Measurements from ENCODE around the gene CAPN1.
"Not testable (repeated sequence)": the region's sequence is repeated elsewhere in the genome, so short reads cannot be mapped to it uniquely, and the experiment has no call there.

The CAPN1 gene

GRCh38 chr11:65219930-65220213 lies 38.1 kb downstream of the CAPN1 start:
- no peak for DNase-seq

GRCh38 chr11:65221026-65221425 lies 39.3 kb downstream of the CAPN1 start:
- no peak for DNase-seq

GRCh38 chr11:65223011-65223410 lies 41.3 kb downstream of the CAPN1 start:
- no peak for DNase-seq

DNA sequence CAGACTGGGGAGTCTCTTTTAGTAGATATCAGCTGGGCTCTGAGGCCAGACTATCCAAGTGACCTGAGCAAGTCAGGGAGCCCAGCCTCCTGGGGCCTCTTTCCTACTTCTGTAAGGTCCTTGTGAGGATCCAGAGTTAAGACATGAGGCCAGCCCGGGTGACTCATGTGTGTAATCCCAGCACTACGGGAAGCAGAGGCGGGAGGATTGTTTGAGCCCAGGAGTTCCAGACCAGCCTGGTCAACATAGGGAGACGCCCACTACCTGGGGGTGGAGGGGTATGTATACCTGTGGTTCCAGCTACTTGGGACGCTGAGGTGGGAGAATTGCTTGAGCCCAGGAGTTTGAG lies 43.2 kb downstream of the CAPN1 start:
- DNase-seq = no peak

- DNase-seq = no peak
These were observed 43.8 kb downstream of the CAPN1 start for GRCh38 chr11:65225279-65226102.

GRCh38 chr11:65226103-65226442 lies 44.3 kb downstream of the CAPN1 start:
- DNase-seq = no peak

- DNase-seq = no peak
These were observed 46.2 kb downstream of the CAPN1 start for GRCh38 chr11:65227879-65228278.

DNA sequence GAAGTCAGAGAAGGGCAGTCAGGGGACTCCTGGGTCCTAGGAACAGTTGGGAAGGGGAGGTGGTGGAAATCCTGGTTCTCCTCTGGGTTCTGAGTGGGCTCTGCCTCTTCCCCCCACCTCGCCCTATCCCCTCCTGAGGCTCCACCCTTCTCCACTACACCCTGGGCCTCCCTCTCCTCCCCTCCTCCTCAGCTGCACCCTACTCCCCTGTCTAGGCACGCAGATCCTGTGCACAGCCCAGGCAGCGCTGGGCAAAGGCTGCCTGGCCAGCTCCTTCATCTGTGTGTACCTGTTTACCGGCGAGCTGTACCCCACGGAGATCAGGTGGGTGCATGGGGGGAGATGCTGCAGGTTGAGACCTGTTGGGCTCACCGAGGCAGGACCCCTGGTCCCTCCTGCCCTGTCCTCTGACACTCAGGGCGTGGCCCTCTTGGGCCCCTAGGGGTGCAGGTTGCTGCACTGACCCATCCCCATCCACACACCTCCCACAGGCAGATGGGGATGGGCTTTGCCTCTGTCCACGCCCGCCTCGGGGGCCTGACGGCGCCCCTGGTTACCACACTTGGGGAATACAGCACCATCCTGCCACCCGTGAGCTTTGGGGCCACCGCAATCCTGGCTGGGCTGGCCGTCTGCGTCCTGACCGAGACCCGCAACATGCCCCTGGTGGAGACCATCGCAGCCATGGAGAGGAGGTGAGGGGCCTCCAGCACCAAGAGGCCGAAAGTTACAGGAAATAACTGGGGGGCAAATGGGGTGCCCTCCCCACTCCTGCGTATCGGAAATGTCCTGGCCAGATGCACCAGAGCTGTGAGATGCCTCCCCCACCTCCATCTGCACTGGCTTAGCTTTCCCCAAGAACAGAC lies 54.7 kb downstream of the CAPN1 start:
- DNase-seq = no peak

DNA sequence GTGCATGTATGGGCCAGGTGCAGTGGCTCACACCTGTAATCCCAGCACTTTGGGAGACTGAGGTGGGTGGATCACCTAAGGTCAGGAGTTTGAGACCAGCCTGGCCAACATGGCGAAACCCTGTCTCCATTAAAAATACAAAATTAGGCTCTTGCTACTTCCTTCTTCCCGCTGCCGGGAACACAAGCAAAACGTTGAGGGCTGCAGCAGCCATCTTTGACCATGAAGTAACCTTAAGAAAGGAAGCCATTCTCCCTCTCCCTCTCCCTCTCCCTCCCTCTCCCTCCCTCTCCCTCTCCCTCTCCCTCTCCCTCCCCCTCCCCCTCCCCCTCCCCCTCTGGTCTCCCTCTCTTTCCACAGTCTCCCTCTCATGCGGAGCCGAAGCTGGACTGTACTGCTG lies 56.6 kb downstream of the CAPN1 start:
- not testable (repeated sequence) for DNase-seq

- no peak for DNase-seq
These were observed 59.4 kb downstream of the CAPN1 start for GRCh38 chr11:65241134-65241533.

- DNase-seq = no peak
These were observed 60.0 kb downstream of the CAPN1 start for GRCh38 chr11:65241692-65242091.

- DNase-seq = no peak
These were observed 60.7 kb downstream of the CAPN1 start for GRCh38 chr11:65242389-65242788.

DNA sequence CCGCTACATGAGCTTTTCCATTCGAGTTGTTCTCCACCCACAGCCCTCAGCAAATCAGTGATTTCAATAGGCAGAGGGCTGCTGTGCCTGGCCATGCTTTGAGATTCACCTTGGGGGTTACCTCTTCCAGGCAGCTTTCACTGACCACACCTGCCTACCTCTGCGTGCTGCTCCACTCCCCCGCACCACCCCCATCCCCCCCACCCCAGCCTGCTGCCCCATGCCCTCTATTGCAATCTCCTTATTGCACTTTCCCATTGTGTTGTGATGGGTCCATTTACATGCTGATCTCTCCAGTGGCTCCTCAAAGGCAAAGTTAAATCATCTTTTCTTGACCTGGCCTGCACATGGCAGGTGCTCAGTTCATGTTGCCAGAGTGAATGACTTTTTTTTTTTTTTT lies 62.1 kb downstream of the CAPN1 start:
- no peak for DNase-seq

DNA sequence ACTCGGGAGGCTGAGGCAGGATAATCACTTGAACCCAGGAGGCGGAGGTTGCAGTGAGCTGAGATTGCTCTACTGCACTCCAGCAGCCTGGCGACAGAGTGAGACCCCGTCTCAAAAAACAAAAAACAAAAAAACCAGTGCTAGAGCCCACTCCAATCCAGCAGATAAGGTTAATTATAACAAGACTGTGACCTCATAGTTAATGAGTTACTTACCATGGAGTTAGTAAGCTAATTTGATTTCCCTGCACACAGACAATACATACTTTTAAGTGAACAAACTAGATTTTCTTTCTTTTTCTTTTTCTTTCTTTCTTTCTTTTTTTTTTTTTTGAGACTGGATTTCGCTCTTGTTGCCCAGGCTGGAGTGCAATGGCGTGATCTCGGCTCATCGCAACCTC lies 63.3 kb downstream of the CAPN1 start:
- not testable (repeated sequence) for DNase-seq

DNA sequence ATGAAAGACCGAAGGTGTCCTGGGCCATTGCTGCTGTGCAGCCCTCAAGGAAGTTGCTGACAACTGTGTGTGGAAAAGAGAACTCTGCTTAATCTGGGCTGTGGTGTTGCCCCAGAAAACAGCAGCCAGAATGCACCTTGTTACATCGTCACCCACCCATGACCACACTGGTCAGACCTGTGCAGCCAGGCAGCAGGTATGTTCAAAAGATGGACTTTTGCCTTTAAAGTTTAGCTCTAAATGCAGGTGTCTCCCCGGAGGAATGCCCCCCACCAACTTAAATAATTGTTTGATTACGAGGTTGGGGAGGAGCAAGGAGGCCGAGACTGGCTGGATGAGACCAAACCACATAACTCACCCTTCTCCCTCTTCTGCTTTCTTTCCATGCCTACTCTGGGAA lies 64.8 kb downstream of the CAPN1 start:
- no peak for DNase-seq

- not testable (repeated sequence) for DNase-seq
These were observed 66.5 kb downstream of the CAPN1 start for GRCh38 chr11:65248184-65248710.

DNA sequence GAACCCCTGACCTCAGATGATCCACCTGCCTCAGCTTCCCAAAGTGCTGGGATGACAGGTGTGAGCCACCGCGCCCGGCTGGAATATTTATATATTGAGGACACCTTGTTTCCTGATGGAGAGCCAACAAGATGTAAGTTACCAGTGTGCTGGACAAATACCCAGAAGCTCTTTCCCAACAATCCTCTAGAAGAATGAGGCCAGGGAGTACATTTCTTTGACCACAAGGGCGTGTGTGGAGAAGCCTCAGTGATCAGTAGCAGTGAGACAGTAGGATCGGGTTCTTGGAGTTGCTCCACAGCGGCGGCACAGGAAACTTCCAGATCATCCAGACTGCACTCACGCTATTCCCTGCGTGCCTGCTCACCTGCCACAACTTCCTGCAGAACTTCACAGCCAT lies 69.7 kb downstream of the CAPN1 start:
- DNase-seq = no peak

DNA sequence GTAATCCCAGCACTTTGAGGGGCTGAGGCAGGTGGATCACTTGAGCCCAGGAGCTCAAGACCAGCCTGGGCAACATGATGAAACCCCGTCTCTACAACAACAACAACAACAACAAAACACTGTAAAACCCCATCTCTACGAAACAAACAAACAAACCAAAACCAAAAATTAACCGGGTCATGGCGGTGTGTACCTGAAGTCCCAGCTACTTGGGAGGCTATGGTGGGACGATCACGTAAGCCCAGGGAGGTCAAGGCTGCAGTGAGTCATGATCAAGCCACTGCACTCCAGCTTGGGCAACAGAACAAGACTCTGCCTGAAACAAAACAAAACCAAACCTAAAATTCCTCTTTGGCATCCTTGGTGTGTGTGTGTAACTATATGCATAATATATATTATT lies 73.0 kb downstream of the CAPN1 start:
- DNase-seq = no peak

DNA sequence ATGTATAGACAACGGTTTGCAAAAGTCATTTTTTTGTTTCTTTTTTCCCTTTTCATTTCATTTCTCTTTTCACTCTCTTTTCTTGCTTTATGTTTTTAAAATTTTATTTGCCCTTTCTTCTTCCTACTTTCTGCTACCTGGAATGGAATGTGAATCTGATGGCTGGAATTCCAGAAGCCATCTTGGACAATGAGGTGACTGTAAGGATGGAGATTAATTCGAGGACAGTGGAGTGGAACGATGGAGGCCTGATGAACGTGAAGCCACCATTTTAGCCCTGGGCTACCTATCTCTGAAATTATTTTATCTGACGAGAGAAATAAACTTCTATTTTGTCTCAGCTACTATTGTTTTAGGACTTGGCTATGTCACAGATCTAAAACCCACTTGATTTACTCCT lies 77.3 kb downstream of the CAPN1 start:
- no peak for DNase-seq

DNA sequence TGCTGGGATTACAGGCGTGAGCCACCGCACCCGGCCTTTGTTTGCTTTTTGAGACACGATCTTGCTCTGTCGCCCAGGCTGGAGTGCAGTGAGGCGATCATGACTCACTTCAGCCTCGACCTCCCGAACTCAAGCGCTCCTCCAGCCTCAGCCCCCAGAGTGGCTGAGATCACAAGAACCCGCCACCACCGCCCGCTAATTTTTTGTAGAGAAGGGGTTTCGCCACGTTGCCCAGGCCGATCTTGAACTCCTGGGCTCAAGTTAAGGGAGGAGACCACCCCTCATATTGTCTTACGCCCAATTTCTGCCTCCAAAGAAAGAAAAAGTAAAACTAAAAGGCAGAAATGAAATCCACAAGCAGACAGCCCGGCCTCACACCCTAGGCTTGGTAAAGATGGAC lies 78.6 kb downstream of the CAPN1 start:
- no peak for DNase-seq

GRCh38 chr11:65260756-65261590 lies 79.2 kb downstream of the CAPN1 start:
- DNase-seq = no peak

Data from NCI-H2227 treated with DMSO at 0.1 percent for 48 hours (cell line).